ENCODE measurements around the gene OR4N5. TPM values are rescaled to one million over a fixed set of nuclear protein-coding genes. Genes with fewer than 3 reads are reported as not detected.

OR4N5 gene
- total and polyA plus RNA-seq, 2 donors from 2014 or later, result not detected

DNA sequence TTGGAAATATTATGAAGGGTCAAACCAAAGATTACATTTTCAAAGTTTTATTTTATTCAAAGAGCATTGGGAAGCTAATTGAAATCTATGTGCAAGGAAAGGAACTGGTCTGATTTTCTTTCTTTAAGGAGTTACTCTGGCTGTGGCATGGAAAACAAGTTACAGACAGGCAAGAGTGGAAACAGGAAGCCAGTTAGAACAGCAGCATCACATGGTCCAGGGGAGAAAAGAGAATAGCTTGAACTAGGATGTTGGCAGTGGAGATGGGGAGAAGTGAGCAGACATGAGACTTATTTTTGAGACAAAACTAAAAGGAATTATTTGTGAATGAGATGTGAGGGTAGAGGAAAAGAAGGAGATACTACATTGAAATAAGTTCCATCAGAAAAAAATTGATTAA, 55.5 kb downstream of the OR4N5 start:
- Histone ChIP-seq H3K9ac (ENCODE audit: low read length in 3 of 3) (no peak overlapping the region), H3K4me1 (ENCODE audit: control insufficient read depth in 2 of 3, insufficient read depth in 2 of 3, low read depth in 1 of 3, low read length in 3 of 3) (no peaks in the 10 kb centered on the region), H3K9me3 (ENCODE audit: control insufficient read depth in 2 of 3, insufficient read depth in 1 of 3, low read length in 3 of 3) (no peaks in the 10 kb centered on the region), H3K4me3 (ENCODE audit: low read length in 3 of 3) (no peak overlapping the region), H3K36me3 (ENCODE audit: control insufficient read depth in 2 of 3, insufficient read depth in 3 of 3, low read length in 3 of 3) (no peaks in the 10 kb centered on the region), H3K27ac (ENCODE audit: low read depth in 2 of 2, low read length in 2 of 2) (no peak overlapping the region), H3K27me3 (ENCODE audit: control insufficient read depth, insufficient read depth, low read length) (no peaks in the 10 kb centered on the region)
- DNase-seq, result no peak
- no peak for TF ChIP-seq CTCF (IDR thresholded peaks at IDR 0.05; ENCODE audit: borderline replicate concordance, extremely low read depth, insufficient read depth)
- intact Hi-C loops (cut with DNase I), result no loop called here
- no peak for FAIRE-seq

Other genes with a start within 250 kb of the OR4N5 start
- gene OR4K5, start 218.2 kb upstream of the OR4N5 start, total RNA-seq, result not detected
- not detected for gene OR4K5, start 218.2 kb upstream of the OR4N5 start, polyA plus RNA-seq (ENCODE audit: insufficient read depth, low read depth, low replicate concordance)
- gene OR4K1, start 207.9 kb upstream of the OR4N5 start, total RNA-seq, result not detected
- gene OR4K1, start 207.9 kb upstream of the OR4N5 start, polyA plus RNA-seq (ENCODE audit: insufficient read depth, low read depth, low replicate concordance), result not detected
- gene OR4K15, start 163.2 kb upstream of the OR4N5 start, total RNA-seq, result not detected
- not detected for gene OR4K15, start 163.2 kb upstream of the OR4N5 start, polyA plus RNA-seq (ENCODE audit: insufficient read depth, low read depth, low replicate concordance)
- gene OR4Q2, start 136.7 kb upstream of the OR4N5 start, total RNA-seq, result not detected
- gene OR4Q2, start 136.7 kb upstream of the OR4N5 start, polyA plus RNA-seq (ENCODE audit: insufficient read depth, low read depth, low replicate concordance), result not detected
- not detected for gene OR4K14, start 119.5 kb upstream of the OR4N5 start, total RNA-seq
- gene OR4K14, start 119.5 kb upstream of the OR4N5 start, polyA plus RNA-seq (ENCODE audit: insufficient read depth, low read depth, low replicate concordance), result not detected
- gene OR4K13, start 102.8 kb upstream of the OR4N5 start, total RNA-seq, result not detected
- not detected for gene OR4K13, start 102.8 kb upstream of the OR4N5 start, polyA plus RNA-seq (ENCODE audit: insufficient read depth, low read depth, low replicate concordance)
- not detected for gene OR4L1, start 78.8 kb upstream of the OR4N5 start, total RNA-seq
- gene OR4L1, start 78.8 kb upstream of the OR4N5 start, polyA plus RNA-seq (ENCODE audit: insufficient read depth, low read depth, low replicate concordance), result not detected
- not detected for gene OR4K17, start 28.1 kb upstream of the OR4N5 start, total RNA-seq
- gene OR4K17, start 28.1 kb upstream of the OR4N5 start, polyA plus RNA-seq (ENCODE audit: insufficient read depth, low read depth, low replicate concordance), result not detected
- not detected for gene OR11G2, start 52.1 kb downstream of the OR4N5 start, total RNA-seq
- not detected for gene OR11G2, start 52.1 kb downstream of the OR4N5 start, polyA plus RNA-seq (ENCODE audit: insufficient read depth, low read depth, low replicate concordance)
- gene OR11H6, start 84.9 kb downstream of the OR4N5 start, total RNA-seq, result not detected
- gene OR11H6, start 84.9 kb downstream of the OR4N5 start, polyA plus RNA-seq (ENCODE audit: insufficient read depth, low read depth, low replicate concordance), result not detected
- not detected for gene OR11H7, start 90.2 kb downstream of the OR4N5 start, total RNA-seq
- gene OR11H7, start 90.2 kb downstream of the OR4N5 start, polyA plus RNA-seq (ENCODE audit: insufficient read depth, low read depth, low replicate concordance), result not detected
- gene OR11H4, start 100.5 kb downstream of the OR4N5 start, total RNA-seq, result not detected
- gene OR11H4, start 100.5 kb downstream of the OR4N5 start, polyA plus RNA-seq (ENCODE audit: insufficient read depth, low read depth, low replicate concordance), result not detected
- 22.3 TPM for gene TTC5, start 167.1 kb downstream of the OR4N5 start, total RNA-seq
- 12.3 TPM for gene TTC5, start 167.1 kb downstream of the OR4N5 start, polyA plus RNA-seq (ENCODE audit: insufficient read depth, low read depth, low replicate concordance)
- 25.7 TPM for gene CCNB1IP1, start 194.5 kb downstream of the OR4N5 start, total RNA-seq
- 58.2 TPM for gene CCNB1IP1, start 194.5 kb downstream of the OR4N5 start, polyA plus RNA-seq (ENCODE audit: insufficient read depth, low read depth, low replicate concordance)
- 18.4 TPM for gene PARP2, start 204.8 kb downstream of the OR4N5 start, total RNA-seq
- gene PARP2, start 204.8 kb downstream of the OR4N5 start, polyA plus RNA-seq (ENCODE audit: insufficient read depth, low read depth, low replicate concordance), result 14.4 TPM